ENCODE data around the gene TUBG2.

- TF ChIP-seq POLR2A (IDR thresholded peaks at IDR 0.05) (no peak), CTCF (IDR thresholded peaks at IDR 0.05) (no peak)
These were observed 15.8 kb downstream of the TUBG2 start for GRCh38 chr17:42674755-42675347.

Measured in prostate gland (tissue), 2 donors.